Fibroblast of peridontal ligament (primary cell): ENCODE data around the gene GFM2.
"Not testable (repeated sequence)": the region's sequence is repeated elsewhere in the genome, so short reads cannot be mapped to it uniquely, and the experiment has no call there.

Experiments used
- DNase-seq: peaks from one replicate; pipeline ENCODE4 v3.0.0-alpha.2; 2010; ENCODE audit errors: extremely low read depth

GFM2 gene

DNA sequence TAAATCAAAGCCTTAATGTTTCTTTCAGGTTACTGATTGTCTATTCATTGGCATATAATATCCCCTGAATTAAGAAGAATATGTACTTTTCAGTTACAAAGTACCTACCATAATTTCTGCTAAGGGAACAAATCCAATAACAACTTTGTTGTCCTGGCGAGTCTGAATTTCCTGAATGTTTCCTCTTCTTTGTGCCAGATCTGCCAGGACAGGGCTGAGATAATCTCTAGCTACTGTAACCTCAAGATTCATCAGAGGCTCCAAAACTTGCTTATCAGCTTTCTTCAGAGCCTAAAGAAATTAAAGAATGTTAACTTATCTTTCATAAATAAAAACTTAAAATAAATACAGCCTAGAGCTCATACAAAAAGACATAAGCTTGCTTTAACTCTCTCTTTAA is 44.6 kb downstream of the GFM2 start:
- no peak for DNase-seq

GRCh38 chr5:74717596-74717995 is 49.3 kb downstream of the GFM2 start:
- no peak for DNase-seq

GRCh38 chr5:74693191-74693590 is 73.7 kb downstream of the GFM2 start:
- no peak for DNase-seq

DNA sequence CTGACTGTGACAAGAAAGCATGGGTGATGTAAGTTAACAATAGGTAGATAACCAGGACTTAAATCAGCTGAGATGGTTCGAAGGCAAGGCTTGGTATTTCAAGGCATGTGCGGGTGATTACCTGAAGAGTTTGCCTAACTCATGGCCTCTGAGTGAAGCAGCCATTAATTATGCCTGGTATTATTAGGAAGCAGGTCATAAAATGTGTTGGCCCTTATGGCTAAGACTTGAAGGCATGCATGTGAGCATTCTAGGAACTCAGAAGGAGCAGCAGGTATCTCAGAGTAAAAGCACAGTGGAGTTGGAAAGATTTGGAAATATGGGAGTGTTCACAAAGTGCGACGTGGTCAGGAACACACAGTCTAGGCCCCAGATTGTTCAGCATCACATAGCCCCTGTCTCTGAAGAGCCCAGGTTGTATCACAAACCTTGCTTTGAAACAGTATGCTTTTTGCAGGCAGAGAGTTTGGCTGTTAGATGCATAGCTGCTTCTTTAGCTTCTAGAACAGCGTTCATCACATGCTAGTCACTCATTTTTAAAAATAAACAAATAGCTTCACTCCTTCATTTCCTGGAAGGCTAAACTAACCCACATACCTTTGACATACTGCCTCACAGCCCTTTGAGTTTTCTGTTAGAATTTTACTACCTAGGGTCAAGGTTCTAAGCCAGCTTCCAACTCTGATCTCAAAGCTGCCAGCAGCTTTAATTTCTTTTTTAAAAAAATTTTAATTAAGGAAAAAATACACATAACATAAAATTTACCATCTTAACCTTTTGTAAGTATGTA is 79.8 kb downstream of the GFM2 start:
- DNase-seq: peak; percentile 40

GRCh38 chr5:74685979-74686631 is 80.8 kb downstream of the GFM2 start:
- DNase-seq: peak; percentile 70

DNA sequence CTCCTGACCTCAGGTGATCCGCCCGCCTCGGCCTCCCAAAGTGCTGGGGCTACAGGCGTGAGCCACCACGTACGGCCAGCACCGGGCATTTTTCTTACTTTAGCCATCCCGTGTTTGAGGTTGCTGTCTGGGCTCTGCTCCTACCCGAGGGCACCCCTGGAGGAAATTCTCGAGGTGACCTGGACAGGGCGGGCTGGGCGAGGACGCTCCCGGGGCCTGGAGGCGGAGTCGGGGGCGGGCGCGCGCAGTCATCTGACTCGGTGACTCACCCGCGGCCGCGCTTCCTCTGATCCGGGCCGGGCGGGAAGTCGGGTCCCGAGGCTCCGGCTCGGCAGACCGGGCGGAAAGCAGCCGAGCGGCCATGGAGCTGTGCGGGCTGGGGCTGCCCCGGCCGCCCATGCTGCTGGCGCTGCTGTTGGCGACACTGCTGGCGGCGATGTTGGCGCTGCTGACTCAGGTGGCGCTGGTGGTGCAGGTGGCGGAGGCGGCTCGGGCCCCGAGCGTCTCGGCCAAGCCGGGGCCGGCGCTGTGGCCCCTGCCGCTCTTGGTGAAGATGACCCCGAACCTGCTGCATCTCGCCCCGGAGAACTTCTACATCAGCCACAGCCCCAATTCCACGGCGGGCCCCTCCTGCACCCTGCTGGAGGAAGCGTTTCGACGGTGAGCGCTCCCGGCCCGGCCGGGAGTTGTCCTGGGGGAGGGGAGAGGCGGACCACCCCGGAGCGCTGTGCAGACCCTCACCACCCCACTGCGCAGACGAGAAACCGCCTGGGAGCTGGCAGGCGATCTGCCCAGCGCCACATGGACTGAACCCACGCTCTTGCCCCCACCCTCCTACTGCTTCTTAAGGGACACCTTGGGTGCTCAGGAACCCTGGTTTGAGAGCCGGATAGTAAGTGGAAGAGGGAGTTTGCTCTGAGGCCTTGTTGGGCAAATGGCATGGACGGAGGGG is 81.7 kb downstream of the GFM2 start, which contains the start of gene HEXB:
Gene HEXB (plus strand): TSS at position 334 of the 952 bp plus-strand sequence. CDS start 28 bp downstream, at position 362.
- DNase-seq: peak; percentile 67

DNA sequence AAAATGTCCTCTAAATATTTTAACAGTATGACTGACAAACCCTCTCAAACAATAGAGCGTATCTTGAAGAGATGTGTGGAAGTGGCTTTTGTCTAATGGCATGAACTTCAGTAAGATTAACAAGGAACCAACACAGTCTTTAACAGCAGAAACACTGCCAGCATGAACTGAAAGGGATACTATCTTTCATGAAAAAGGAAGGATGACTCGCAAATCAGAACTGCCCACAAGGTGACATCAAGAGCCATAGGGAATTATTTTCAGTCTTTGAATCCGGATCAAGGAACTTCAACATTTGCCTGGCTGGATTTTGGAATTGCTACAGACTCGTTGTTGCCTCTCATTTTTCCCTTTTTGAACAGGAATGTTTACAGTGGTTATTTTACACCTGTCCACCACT is 87.0 kb downstream of the GFM2 start:
- DNase-seq: no peak

DNA sequence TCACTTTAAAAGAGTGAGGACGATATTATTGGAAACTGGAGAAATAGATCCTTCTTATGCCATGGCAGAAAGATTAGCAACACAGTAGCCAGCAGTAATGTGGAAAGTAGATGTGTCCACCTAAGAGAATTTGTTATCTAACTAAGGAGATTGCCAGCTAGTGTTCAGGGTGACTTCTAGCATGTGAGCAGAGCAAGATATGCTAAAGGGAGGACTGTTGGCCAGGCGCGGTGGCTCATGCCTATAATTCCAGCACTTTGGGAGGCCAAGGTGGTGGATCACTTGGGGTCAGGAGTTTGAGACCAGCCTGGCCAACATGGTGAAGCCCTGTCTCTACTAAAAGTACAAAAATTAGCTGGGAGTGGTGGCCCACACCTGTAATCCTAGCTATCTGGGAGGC is 87.6 kb downstream of the GFM2 start:
- not testable (repeated sequence) for DNase-seq

DNA sequence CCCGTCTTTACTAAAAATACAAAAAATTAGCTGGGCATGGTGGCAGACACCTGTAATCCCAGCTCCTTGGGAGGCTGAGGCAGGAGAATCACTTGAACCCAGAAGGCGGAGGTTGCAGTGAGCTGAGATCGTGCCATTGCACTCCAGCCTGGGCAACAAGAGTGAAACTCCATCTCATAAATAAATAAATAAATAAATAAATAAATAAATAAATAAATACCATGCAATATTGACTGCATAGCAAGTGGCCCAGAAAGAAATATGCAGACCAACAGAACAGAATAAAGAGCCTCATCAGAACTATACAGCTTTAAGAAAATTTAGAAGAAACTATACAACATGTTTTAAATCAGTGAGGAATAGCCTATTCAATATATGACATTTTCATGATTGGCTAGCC is 88.8 kb downstream of the GFM2 start:
- DNase-seq: not testable (repeated sequence)

DNA sequence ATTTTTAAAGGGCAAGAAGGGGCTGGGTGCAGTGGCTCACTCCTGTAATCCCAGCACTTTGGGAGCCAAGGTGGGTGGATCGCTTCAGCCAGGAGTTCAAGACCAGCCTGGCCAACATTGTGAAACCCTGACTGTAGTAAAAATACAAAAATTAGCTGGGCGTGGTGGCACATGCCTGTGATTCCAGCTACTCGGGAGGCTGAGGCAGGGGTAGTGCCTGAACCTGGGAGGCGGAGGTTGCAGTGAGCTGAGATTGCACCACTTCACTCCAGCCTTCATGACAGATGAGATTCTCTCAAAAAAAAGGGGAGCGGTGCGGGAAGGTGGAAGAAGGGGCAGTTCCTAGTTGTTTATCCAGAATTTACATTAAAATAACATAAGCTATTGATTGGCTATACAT is 90.5 kb downstream of the GFM2 start:
- not testable (repeated sequence) for DNase-seq

DNA sequence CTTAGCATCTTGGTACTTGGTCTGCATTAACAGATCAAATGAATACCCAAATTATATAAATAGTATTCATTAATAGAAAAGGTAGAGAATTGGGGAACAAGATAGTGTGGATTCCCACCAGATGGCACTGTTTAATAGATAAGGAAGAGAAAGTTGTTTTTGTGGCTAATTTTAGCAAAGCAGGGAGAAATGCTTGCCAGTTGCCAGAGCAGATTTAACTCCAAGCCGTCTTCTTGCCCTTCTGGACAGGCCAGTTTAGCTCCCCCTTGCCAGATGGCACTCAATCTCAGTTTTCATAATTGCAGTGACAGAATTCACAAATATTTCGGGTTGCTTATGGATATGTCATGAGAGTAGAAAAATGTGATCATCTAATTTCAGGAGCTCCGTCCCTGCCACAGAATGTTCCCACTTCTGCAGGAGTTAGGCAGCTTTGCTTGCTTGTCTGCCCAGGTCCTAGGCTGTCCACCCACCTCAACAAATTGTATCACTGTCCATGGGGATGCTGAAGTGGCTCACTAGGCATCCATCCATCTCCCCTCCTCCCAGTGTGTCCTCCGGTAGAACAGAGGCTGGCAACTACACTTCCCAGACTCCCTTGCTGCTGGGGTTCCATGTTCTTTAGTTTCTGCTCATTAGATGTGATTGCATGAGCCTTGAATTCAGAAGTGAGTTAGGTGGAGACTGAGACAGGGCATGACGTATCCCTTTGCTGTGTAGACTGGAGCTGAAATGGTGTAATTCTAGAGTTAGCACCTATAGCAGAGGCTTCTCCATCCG is 93.7 kb downstream of the GFM2 start:
- DNase-seq: peak; percentile 77

GRCh38 chr5:74672215-74672877 is 94.6 kb downstream of the GFM2 start:
- no peak for DNase-seq
